ENCODE measurements around the gene GPC5.

The GPC5 gene

GRCh38 chr13:91598655-91599054 is 200.2 kb downstream of the GPC5 start:
- DNase-seq, result no peak

DNA sequence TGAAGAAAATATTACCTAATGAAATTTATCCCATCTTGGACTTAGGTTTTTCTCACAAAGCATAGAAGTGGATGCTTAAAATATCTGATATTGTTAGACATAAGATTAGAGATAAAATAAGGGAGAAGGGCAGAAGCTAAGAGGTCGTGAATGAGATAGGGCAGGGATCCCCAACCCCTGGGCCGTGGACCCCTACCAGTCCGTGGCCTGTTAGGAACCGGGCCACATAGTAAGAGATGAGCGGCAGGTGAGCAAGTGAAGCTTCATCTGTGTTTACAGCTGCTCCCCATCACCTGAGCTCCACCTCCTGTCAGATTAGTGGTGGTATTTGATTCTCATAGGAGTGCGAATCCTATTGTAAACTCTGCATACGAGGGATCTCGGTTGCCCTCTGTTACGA is 202.9 kb downstream of the GPC5 start:
- no peak for DNase-seq

DNA sequence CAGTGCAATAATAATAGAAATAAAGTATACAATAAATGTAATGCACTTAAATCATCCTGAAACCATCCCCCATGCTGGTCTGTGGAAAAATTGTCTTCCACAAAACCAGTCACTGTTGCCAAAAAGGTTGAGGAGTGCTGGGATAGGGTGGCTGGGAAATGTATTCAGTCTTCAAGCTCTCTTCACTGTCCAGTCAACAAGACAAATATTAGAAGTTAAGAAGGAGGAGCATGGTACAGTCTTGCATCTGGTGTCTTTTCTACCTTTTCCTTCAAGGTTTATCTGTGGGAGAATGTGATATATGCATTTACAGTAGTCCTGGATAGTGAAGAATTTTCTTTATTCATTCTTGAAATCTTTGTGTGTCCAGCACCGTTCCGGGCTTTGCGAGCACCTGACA is 203.4 kb downstream of the GPC5 start:
- no peak for DNase-seq

DNA sequence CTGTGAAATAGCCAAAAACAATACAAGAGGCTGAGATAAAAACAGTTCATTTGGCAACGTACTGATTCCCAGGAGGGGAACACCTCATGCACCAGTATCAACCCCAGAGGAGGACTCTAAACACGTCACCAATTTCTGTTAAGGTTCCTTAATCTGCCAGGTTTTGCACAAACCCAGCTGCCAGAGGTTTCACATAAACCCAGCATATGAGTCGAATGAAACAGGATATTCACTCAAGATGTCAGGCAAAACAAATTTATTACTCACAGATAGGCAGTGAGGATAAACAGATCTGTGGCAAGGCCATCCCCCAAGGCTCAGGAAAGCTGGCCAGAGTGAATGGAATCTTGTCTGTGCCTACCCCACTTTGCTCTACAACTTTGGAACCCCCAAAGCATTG is 210.9 kb downstream of the GPC5 start:
- DNase-seq, result no peak

DNA sequence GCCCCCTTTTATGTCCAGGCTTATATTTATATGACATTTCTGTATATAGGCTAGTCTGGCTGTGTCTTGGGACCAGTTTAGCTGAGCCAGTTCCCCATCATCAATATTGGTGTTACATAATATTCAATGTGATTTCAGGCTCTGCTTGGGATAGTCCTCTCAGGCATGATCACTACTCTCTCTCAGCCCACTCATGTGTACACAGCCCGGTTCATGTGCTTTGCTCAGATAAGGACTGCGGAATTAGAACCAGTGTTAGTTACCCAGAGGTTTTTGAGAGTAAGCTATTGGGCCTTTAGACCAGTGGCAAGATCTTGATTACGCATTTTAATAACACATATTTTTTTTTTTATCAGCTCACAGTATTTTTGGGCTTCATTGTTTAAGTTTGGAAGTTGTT is 219.9 kb downstream of the GPC5 start:
- no peak for DNase-seq

DNA sequence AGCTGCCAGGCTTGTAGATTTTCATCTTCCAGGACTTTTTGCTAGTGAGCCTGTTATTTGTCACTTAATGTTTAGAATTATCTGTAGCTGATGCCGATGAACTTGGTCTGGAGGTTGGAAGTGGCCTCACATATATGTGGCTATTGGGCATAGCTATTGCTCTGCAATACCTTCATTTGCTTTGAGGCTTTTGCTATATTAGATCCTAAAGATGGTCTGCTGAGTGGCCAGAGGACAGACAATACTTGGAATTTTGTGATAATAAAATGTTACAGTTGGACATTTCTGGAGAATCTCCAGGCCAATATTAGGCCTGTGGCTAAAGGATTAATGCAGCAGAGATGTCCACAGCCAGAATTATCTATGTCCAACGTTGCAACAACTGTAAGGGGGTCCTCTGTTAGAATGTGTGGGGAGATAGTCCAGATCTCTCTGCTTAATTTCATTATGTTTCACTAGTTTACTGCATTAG is 222.3 kb downstream of the GPC5 start:
- no peak for DNase-seq

DNA sequence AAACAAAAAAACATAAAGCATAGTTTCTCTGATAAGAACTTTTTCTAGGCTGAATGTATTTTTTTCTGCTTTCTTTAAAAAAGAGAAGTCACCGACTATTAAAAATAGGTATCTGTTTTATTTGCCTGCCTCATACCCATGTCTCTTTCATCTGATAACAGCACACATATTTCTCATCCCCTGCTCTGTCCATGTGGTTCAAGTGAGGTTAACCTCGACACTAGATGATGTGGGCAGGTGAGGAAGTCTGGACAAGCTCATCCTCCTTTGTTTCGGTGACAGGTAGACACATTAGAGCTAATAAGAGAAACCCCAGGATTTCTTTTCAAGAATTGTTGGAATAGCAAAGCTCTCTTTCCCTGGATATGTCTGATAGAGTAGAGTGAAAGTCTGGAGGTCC is 222.7 kb downstream of the GPC5 start:
- DNase-seq, result no peak

GRCh38 chr13:91621963-91622362 is 223.5 kb downstream of the GPC5 start:
- DNase-seq, result no peak

DNA sequence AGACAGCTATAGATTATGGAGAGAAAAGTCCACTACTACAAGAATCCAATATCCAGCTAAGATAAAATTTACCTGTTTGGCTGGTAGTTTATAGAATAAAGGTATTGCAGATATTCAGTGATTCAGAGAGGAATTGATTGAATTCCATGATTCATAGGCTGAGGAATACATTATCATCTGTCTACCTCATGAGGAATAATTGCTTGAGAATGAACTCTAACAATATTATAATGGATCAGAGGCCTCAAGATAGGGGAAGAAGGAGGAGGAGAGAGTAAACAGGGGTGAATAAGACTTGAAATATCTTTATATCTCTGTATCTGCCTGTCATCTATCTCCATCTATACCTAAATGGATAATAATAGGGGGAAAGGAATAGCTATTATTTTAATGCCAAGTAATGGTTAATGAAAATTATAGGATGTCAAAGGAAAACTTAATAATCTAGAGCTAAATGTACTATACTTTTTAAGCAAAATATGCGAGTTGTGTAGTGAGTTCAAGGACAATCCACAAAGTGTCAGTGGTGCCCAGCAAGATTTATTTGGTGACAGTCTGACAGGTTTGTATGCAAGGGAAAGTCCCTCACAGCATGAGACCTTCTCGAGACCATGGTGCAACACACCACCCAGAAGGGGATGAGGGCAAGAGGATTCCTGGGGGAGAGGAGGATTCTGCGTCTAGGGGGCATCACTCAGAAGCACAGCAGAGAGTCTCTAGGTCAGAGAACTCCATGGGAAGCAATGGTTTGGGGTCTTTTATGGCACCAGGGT is 224.5 kb downstream of the GPC5 start:
- DNase-seq, result no peak

GRCh38 chr13:91627952-91628739 is 229.7 kb downstream of the GPC5 start:
- no peak for DNase-seq

DNA sequence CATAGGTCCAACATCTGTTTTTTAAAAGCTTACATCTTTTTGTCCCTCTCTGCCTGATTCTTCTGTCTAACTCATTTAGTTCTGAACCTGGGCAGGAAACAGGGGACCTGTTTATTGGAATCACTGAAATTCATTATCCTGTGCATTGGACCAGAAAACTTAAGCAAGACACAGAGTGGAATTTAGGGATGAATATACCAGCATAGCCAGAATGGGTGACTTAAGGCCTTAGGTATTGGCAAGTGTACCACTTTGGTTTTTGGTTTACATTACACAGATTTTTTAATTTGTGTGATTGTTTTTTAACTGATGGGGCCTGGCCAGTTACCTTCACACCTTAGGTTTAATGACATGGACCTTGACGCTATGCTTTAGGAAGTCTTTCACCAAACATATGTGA is 232.5 kb downstream of the GPC5 start:
- no peak for DNase-seq

DNA sequence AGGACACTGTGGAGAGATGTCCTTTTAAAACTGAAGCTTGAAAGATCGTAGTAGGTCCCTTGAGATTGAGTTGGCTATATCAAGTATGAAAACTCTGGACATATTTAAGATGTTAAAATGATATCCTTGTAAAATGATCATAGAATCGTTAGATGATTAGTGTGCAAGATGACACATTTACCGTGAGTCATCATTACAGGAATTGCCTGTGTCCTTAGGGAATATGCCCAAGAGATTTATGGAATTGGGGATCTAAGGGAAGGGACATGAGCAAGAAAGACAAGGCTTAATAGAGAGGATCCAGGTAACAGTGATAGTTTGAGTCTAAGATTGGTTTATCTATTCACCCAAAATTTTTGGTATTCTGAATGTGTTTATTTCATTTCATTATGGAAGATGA is 233.7 kb downstream of the GPC5 start:
- DNase-seq, result no peak

DNA sequence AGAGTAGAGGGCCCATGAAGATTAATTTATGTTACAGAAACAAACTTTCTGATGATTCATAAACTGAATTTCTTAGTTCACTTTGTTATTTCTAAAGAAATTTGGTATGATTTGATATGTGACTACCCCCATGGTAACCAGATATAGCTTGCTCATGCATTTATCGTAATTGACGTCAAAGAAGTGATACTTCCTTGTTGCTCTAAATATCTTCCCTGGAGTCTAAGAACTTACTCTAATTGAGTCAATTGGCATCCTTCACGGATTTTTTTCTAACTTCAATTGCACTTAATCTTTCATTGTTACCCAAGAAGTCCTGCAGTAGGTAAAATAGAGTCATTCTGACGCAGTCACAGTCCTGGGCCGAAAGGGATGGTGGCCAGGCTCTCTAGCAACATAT is 240.9 kb downstream of the GPC5 start:
- no peak for DNase-seq

GRCh38 chr13:91643394-91643793 is 245.0 kb downstream of the GPC5 start:
- DNase-seq, result no peak

GRCh38 chr13:91644806-91645205 is 246.4 kb downstream of the GPC5 start:
- DNase-seq, result no peak

GRCh38 chr13:91647361-91647990 is 249.1 kb downstream of the GPC5 start:
- no peak for DNase-seq

DNA sequence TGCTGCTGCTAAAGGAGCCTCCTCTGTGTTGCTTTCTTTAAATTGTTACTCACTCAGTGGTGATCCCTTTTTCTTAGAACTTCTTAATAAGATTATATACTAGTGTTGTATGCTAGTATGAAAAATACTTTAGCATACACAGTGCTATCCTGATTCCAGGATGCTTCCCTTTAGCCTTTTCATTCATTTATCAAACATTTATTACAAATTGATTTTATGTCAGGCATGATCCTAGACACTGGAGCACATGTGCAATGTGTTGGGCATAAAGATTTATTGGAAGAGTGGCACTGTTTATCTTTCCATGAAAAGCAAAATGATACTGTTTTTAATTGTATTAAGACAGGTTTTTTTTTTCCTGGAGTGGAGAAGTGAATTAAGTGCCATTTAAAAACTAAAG is 249.6 kb downstream of the GPC5 start:
- no peak for DNase-seq

- no peak for DNase-seq
Observed at GRCh38 chr13:91649456-91649855, 251.0 kb downstream of the GPC5 start.

DNA sequence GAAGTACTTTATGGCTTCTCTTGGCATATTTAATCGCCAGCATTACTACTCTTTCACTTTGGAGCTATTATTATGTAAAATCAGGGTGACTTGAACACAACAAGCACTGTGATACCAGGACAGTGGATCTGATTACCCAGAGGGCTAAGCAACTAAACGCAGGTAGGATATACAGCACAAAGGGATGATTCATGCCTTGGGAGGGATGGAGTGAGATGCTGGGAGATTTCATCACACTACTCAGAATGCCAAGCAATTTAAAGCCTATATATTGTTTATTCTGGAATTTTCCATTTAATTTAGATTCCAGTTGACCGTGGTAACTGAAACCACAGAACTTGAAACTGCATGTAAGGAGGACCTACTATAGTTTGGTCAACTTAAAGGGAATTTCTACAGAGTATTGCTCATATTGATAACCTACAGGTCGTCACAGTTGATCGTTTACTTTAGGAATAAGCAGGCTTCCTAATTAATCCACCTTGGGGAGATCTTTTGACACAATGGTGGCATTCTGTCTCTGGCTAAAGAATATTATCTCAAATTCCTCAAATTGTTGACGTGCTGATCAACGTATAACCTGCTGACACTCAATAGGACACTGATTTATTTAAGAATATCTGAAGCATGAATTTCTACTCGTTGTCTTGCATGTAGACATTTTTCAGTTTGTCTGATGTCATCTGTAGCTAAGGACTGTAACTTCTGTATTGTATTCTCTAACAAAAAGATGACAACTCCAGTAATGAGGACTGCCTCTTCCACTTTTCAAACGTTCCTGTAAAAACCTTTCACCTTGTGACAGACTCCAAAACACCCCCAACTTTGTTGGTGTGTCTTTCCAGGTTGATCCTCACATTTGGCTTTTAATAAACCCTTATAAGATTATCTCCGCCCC is 254.2 kb downstream of the GPC5 start:
- no peak for DNase-seq

DNA sequence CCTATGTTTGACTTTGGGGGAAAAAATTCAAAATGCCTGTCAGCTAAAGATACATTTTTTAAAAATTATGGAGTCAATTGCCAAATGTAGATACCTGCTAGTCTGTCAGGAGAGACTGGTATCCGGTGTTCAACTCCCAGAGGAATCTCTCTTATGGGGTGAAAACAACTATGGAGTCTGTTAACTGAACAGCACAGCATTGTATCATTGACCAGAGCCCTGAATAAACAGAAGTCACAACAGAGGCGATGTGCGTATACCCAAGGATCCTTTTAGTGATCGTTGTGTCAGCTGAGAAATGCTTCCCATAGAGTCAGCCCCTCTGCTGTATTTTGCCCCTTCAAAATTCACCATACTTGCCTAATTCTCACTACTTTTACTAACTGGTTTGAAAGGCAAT is 257.3 kb downstream of the GPC5 start:
- DNase-seq, result no peak

DNA sequence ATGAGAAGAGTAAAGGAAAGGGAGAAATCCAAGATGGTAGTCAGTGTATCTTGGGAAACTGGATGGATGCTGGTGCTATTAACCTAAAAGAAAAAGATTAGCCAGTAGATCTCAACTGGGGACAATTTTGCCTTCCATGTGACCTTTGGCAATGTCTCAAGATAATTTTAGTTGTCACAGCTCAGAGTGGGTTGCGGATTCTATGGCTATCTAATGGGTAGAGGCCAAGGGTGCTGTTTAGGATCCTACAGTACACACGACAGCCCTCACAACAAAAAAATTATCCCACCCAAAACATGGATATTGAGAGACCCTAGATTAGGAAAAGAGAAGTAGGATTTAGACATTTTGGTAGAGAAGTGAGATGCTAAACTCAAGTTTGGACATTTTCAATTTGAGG is 258.9 kb downstream of the GPC5 start:
- DNase-seq, result no peak

DNA sequence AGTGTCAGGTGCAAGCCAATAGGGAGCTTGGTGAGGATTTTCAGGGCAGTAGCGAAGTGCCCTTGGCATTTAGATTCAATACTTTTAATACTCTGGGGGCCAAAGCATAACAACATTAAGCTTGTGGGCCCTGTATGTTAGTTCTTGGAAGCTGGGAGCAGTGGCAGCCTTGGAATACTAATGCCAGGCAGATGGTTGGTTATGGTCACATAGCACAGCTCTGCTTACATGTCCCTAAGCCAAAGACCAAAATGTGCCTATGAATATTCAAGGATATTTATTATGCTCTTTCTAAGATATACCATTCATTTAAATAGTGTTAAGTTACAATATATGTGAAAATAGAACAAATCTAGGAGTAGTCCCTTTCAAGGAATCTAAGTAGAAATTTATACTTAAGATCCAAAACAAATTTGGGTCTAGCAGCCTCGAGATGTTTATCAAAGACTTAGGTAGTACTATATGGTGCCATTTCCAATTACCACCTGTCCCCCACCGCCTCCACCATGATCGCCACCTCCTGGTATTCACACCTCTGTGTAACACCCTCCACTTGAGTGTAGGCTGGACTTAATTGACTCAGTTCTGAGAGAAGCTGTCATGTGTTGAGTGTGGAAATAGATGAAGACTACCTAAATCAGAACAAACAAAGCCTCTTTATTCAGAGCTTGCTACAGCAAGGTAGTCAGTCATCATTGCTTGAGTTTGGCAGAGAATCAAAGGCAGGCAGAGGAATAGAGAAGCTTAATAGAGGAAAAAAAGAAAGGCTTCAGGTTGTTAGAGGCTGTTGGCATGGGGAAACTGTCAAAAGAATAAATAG is 261.0 kb downstream of the GPC5 start:
- DNase-seq, result no peak

All from cerebellar nuclear complex (tissue), 1 donor.